Mucosa of stomach (tissue), 1 donor: Measurements from ENCODE around the gene IRAK3.
"Not testable (repeated sequence)": the region's sequence is repeated elsewhere in the genome, so short reads cannot be mapped to it uniquely, and the experiment has no call there.

Source experiments
- H3K27me3 ChIP-seq: one replicate; pipeline ENCODE4 v1.7.0; 2013; ENCODE audit warnings: mild to moderate bottlenecking, low read length; ENCODE audit not compliant: control insufficient read depth, insufficient read depth
- H3K36me3 ChIP-seq: one replicate; pipeline ENCODE4 v1.7.0; 2013; ENCODE audit warnings: low read length; ENCODE audit not compliant: control insufficient read depth, insufficient read depth
- H3K4me1 ChIP-seq: one replicate; pipeline ENCODE4 v1.7.0; 2013; ENCODE audit warnings: mild to moderate bottlenecking, low read length; ENCODE audit not compliant: control insufficient read depth, insufficient read depth
- H3K4me3 ChIP-seq: one replicate; pipeline ENCODE4 v1.7.0; 2013; ENCODE audit warnings: low read length
- H3K9ac ChIP-seq: one replicate; pipeline ENCODE4 v1.7.0; 2013; ENCODE audit warnings: mild to moderate bottlenecking, low read length, moderate library complexity
- H3K9me3 ChIP-seq: one replicate; pipeline ENCODE4 v1.7.0; 2013; ENCODE audit warnings: mild to moderate bottlenecking, low read length, moderate library complexity; ENCODE audit not compliant: control insufficient read depth
- donor health status: Pancreatic carcinoma.

IRAK3 gene

GRCh38 chr12:66197495-66197921 is 8.5 kb downstream of the IRAK3 start:
- no peak overlapping the region for H3K4me3 ChIP-seq
- H3K4me1 ChIP-seq, result peaks cover 14% of the 10 kb centered on the region
- no peaks in the 10 kb centered on the region for H3K9me3 ChIP-seq
- no peak overlapping the region for H3K9ac ChIP-seq
- no peaks in the 10 kb centered on the region for H3K36me3 ChIP-seq
- no peaks in the 10 kb centered on the region for H3K27me3 ChIP-seq

DNA sequence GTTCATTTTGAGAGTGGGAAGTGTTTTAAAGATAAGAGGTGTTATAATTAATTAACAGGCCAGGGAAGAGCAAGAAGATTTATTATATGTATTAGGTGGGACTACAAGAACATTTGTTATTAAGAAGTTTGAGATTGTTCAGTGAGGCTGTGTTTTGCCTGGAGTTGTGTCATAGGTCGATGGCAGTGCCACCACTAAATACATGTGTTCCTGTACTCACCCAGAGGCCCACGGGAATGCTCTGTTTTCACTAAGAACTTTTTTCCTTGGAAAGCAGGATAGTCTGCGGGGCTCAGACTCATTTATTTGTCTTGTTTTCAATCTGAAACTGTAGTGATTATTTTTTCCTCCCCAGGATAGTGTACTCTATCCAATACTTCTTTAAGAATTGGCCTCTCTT is 10.1 kb downstream of the IRAK3 start:
- Histone ChIP-seq H3K4me1 (peaks cover 14% of the 10 kb centered on the region), H3K9ac (no peak overlapping the region), H3K4me3 (no peak overlapping the region), H3K9me3 (no peaks in the 10 kb centered on the region), H3K27me3 (no peaks in the 10 kb centered on the region), H3K36me3 (no peaks in the 10 kb centered on the region)

GRCh38 chr12:66199831-66200509 is 11.0 kb downstream of the IRAK3 start:
- Histone ChIP-seq H3K27me3 (no peaks in the 10 kb centered on the region), H3K36me3 (no peaks in the 10 kb centered on the region), H3K9ac (no peak overlapping the region), H3K4me3 (no peak overlapping the region), H3K9me3 (no peaks in the 10 kb centered on the region), H3K4me1 (peaks cover 12% of the 10 kb centered on the region)

DNA sequence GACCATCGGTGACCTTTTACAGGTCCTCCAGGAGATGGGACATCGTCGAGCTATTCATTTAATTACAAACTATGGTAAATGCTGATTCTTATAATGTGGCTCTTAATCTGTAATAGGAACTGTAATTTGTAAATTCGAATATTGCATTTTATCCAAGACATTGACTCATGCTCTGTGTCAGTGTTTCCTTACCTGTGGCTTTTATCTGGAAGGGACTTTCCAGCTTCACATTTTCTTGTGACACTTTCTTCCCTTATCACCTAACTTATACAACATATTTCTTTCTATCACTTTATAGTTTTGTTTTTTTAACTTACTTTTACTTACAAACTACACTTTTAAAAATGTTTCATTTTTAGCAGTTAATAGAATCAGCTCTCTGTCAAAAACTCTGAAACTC is 14.8 kb downstream of the IRAK3 start:
- Histone ChIP-seq H3K36me3 (no peaks in the 10 kb centered on the region), H3K4me3 (no peak overlapping the region), H3K9ac (no peak overlapping the region), H3K27me3 (no peaks in the 10 kb centered on the region), H3K9me3 (no peaks in the 10 kb centered on the region), H3K4me1 (no peaks in the 10 kb centered on the region)

DNA sequence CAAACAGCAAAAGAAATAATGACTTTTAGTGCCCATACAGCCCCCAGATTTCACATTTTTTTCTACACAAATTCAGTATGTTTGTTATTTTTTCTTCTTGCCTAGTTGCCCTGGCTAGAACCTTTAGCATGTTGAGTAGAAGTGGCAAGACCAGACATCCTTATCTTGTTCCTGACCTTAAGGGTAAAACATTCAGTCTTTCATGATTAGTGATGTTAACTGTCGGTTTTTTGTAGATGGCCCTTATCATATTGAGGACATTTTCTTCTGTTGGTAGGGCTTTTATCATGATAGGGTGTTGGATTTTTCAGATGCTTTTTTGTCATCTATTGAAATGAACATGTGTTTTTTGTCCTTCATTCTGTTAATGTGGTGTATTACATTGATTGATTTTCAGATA is 17.1 kb downstream of the IRAK3 start:
- H3K4me1 ChIP-seq, result no peaks in the 10 kb centered on the region
- no peak overlapping the region for H3K9ac ChIP-seq
- H3K27me3 ChIP-seq, result no peaks in the 10 kb centered on the region
- H3K9me3 ChIP-seq, result no peaks in the 10 kb centered on the region
- H3K36me3 ChIP-seq, result no peaks in the 10 kb centered on the region
- H3K4me3 ChIP-seq, result no peak overlapping the region

DNA sequence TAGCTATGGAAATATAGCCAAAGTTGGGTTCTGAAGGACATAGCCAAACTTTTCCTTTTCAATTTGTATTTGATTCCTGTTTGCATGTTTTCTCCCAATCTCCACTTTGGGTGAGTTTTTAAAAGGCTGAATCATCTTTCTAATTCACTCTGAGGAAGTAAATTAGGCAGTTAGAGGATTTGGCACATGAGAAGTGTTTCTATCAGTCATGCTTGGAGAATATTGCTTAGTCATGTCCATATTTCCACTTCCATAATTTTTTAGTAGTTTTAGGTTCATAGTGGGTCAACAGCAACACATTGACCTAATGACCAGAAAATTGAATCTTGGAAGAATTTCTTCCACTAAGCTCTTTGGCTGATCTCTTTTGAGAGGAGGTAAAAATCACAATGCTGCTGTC is 21.8 kb downstream of the IRAK3 start:
- peaks cover 5% of the 10 kb centered on the region for H3K4me1 ChIP-seq
- H3K27me3 ChIP-seq, result no peaks in the 10 kb centered on the region
- H3K36me3 ChIP-seq, result no peaks in the 10 kb centered on the region
- no peak overlapping the region for H3K4me3 ChIP-seq
- no peaks in the 10 kb centered on the region for H3K9me3 ChIP-seq
- H3K9ac ChIP-seq, result no peak overlapping the region

DNA sequence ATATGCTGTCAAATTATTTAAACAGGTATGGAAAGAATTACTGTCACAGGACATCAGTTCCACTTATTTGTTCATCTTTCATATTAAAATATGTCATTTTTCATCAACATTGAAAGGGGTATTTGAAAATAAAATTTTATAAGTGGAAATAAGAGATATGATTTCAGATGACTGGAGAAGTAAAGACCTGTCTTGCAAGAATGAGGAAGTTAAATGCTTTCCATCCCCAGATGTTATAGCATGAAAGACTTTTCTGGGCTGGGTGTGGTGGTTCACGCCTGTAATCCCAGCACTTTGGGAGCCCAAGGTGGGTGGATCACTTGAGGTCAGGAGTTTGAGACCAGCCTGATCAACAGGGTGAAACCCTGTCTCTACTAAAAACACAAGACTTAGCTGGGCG is 22.6 kb downstream of the IRAK3 start:
- H3K27me3 ChIP-seq, H3K9ac ChIP-seq, H3K4me3 ChIP-seq, H3K9me3 ChIP-seq, H3K36me3 ChIP-seq, H3K4me1 ChIP-seq: not testable (repeated sequence)

GRCh38 chr12:66213011-66213410 is 24.0 kb downstream of the IRAK3 start:
- H3K36me3 ChIP-seq, H3K9me3 ChIP-seq, H3K4me3 ChIP-seq, H3K4me1 ChIP-seq, H3K9ac ChIP-seq, H3K27me3 ChIP-seq: not testable (repeated sequence)

- no peak overlapping the region for H3K9ac ChIP-seq
- peaks cover 5% of the 10 kb centered on the region for H3K4me1 ChIP-seq
- H3K4me3 ChIP-seq, result no peak overlapping the region
- no peaks in the 10 kb centered on the region for H3K27me3 ChIP-seq
- H3K9me3 ChIP-seq, result no peaks in the 10 kb centered on the region
- H3K36me3 ChIP-seq, result no peaks in the 10 kb centered on the region
These were observed 28.4 kb downstream of the IRAK3 start for GRCh38 chr12:66217342-66217917.

- H3K4me3 ChIP-seq, result no peak overlapping the region
- no peaks in the 10 kb centered on the region for H3K9me3 ChIP-seq
- no peaks in the 10 kb centered on the region for H3K27me3 ChIP-seq
- H3K9ac ChIP-seq, result no peak overlapping the region
- no peaks in the 10 kb centered on the region for H3K36me3 ChIP-seq
- no peaks in the 10 kb centered on the region for H3K4me1 ChIP-seq
These were observed 39.4 kb downstream of the IRAK3 start for GRCh38 chr12:66228462-66228861.

- H3K4me3 ChIP-seq, result no peak overlapping the region
- H3K36me3 ChIP-seq, result no peaks in the 10 kb centered on the region
- no peaks in the 10 kb centered on the region for H3K9me3 ChIP-seq
- H3K4me1 ChIP-seq, result no peaks in the 10 kb centered on the region
- no peak overlapping the region for H3K9ac ChIP-seq
- H3K27me3 ChIP-seq, result no peaks in the 10 kb centered on the region
These were observed 43.2 kb downstream of the IRAK3 start for GRCh38 chr12:66232263-66232662.

DNA sequence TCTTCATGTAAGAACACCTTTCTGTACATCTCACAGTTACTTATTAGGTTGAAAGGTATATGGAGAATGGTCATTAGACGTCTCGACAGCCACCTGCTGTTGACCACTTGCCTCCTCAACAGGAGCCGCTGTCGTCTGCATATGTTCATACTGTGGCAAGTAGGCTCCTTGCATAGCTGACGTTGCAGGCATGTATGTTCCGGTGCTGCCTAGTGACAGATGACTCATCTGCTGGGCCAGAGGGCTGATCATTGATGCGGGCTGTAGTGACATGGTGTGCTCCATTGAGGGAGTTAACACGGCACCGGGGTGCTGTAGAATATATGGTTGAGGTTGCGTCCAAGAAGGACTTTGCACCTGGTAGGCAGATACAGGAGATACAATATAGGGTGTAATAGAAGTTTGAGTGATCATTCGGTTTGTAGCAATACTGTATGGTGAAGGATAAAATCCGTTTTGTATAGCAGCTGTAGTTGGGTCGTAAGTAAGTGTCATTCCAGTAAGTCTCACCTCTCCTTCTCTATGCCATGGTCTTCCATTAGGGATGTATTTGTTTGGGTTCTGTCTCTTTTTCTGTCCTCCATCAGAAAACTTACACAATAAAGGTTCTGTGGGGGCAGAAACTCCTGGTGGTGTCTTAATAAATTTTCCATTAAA is 45.2 kb downstream of the IRAK3 start:
- not testable (repeated sequence) for H3K27me3 ChIP-seq, H3K9ac ChIP-seq, H3K4me3 ChIP-seq, H3K9me3 ChIP-seq, H3K36me3 ChIP-seq, H3K4me1 ChIP-seq
